Gastrocnemius medialis (tissue), 4 donors: Measurements from ENCODE around the gene MRPS18C.
"Not testable (repeated sequence)": the region's sequence is repeated elsewhere in the genome, so short reads cannot be mapped to it uniquely, and the experiment has no call there.

Experiments
- POLR2A ChIP-seq, 2 donors: fragments of 450-650 bp; IDR thresholded peaks; one replicate each; pipeline ENCODE4 v1.6.1; 2017; ENCODE audit warnings: antibody characterized with exemption in 2 of 2, mild to moderate bottlenecking in 2 of 2, moderate library complexity in 2 of 2
- TF ChIP-seq, protein P1 (sequence below), 5 experiments: fragments of 450-650 bp in 3 of 5; fragments of 200-600 bp in 2 of 5; sonication (generic) in 2 of 5; IDR thresholded peaks in 4 of 5; conservative IDR thresholded peaks in 1 of 5; 1 replicate in 4 of 5; 2 replicates in 1 of 5; pipeline ENCODE4 v1.5.1; 2016 to 2019; ENCODE audit warnings: antibody characterized with exemption in 5 of 5, mild to moderate bottlenecking in 3 of 5, moderate library complexity in 3 of 5

DNA sequence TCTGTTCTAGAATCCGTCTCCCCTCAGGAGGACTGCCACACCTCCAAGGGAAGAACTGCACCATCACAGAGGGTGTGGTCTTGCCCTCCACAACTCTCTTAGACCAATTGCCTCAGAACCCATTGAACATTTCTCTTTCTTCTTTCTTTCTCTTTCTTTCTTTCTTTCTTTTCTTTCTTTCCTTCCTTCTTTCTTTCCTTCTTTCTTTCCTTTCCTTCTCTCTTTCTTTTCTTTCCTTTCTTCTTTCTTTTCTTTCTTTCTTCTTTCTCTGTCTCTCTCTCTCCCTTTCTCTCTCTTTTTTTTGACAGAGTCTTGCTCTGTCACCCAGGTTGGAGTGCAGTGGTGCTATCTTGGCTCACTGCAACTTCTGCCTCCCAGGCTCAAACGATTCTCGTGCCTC is 45.8 kb downstream of the MRPS18C start:
- not testable (repeated sequence) for TF ChIP-seq POLR2A (IDR thresholded peaks at IDR 0.05)
- TF ChIP-seq, protein P1, sequence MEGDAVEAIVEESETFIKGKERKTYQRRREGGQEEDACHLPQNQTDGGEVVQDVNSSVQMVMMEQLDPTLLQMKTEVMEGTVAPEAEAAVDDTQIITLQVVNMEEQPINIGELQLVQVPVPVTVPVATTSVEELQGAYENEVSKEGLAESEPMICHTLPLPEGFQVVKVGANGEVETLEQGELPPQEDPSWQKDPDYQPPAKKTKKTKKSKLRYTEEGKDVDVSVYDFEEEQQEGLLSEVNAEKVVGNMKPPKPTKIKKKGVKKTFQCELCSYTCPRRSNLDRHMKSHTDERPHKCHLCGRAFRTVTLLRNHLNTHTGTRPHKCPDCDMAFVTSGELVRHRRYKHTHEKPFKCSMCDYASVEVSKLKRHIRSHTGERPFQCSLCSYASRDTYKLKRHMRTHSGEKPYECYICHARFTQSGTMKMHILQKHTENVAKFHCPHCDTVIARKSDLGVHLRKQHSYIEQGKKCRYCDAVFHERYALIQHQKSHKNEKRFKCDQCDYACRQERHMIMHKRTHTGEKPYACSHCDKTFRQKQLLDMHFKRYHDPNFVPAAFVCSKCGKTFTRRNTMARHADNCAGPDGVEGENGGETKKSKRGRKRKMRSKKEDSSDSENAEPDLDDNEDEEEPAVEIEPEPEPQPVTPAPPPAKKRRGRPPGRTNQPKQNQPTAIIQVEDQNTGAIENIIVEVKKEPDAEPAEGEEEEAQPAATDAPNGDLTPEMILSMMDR (IDR thresholded peaks at IDR 0.05 in 4 of 5, conservative IDR thresholded peaks at IDR 0.05 in 1 of 5): not testable (repeated sequence)
